HFFc6 (cell line): Measurements from ENCODE around the gene CLDN9. TPM values are rescaled to one million over a fixed set of nuclear protein-coding genes. Genes with fewer than 3 reads are reported as not detected.

Experiments
- DNase-seq: peaks from one replicate; pipeline ENCODE4 v3.0.0-alpha.2; 2018
- H3K27ac Mint-ChIP-seq: 2 replicates; pipeline ENCODE4 v1.8.0; 2020; ENCODE audit warnings: mild to moderate bottlenecking, mixed read lengths
- H3K27me3 Mint-ChIP-seq: 2 replicates; pipeline ENCODE4 v1.8.0; 2021; ENCODE audit warnings: mild to moderate bottlenecking, moderate library complexity, mixed read lengths; ENCODE audit not compliant: insufficient read depth
- H3K36me3 Mint-ChIP-seq: 2 replicates; pipeline ENCODE4 v1.8.0; 2021; ENCODE audit warnings: low read depth, mixed read lengths
- H3K4me1 Mint-ChIP-seq: 2 replicates; pipeline ENCODE4 v1.8.0; 2020; ENCODE audit warnings: low read depth, mixed read lengths
- H3K4me3 Mint-ChIP-seq: 2 replicates; pipeline ENCODE4 v1.8.0; 2020; ENCODE audit warnings: mild to moderate bottlenecking, moderate library complexity, mixed read lengths
- H3K9me3 Mint-ChIP-seq: 2 replicates; pipeline ENCODE4 v1.8.0; 2020; ENCODE audit warnings: mild to moderate bottlenecking, mixed read lengths
- total RNA-seq, 6 experiments: library from RNA; stranded (reverse); fragmentation: NEBNext Ultra II Directional; extraction: Animal tissue kit (Norgen Biotek cat#: 25700); gene quantifications; 2 replicates in 1 of 6; 3 replicates in 5 of 6; pipeline ENCODE4 v1.2.3, GENCODE V29; 2021
- TF ChIP-seq, protein P1 (sequence below): fragments of 200-600 bp; sonication (generic); IDR thresholded peaks from 2 replicates; pipeline ENCODE4 v1.5.0; 2021; ENCODE audit warnings: antibody characterized with exemption, mild to moderate bottlenecking

The CLDN9 gene
- total RNA-seq, 6 experiments from 2014 or later, result not detected

DNA sequence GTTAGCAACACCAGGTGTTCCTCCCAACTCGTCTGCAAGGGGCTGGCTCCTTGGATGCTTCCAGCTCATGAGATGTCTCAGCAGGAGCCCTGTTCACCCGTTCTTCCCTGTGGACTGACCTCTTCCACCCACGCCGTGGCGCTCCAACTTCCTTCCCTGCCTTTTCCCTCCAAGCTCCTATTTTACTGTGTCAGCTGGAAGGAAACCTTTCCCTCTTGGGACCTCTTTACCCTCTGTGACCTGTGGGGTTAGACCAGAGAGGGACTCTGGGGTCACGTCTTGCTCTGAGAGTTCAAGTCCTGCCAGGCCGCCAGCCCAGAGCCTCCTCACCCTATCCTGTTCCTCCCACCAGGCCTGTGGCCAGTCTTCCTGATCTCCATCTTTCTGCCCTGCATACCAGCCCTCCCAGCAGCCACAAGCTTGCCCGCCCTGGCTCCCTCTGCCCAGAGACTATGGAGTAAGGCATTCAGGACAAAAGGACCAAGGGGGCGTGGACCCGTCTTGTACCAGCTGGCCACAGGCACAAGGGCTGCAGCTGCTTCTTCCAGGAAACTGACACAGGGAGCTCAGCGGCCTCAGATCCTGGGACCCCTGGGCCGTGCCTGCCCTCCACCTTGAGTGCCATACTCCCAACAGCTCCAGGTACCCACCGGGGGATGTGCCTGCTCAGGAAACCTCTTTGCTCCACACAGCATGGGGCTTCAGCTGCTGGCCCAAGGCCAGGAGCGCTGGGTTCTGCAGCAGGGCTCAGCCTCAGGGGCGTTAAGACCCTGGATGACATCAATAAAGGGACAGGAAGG lies 40.5 kb upstream of the CLDN9 start:
- Mint-ChIP-seq H3K27ac (no peak overlapping the region), H3K4me3 (no peak overlapping the region), H3K4me1 (peaks cover 8% of the 10 kb centered on the region; the same call in 1 of the 2 replicates), H3K36me3 (no peaks in the 10 kb centered on the region), H3K27me3 (peaks cover 9% of the 10 kb centered on the region), H3K9me3 (0 out of 2 replicates have a peak, but pooled peaks cover 6% of the 10 kb centered on the region)
- no peak for DNase-seq
- TF ChIP-seq, protein P1, sequence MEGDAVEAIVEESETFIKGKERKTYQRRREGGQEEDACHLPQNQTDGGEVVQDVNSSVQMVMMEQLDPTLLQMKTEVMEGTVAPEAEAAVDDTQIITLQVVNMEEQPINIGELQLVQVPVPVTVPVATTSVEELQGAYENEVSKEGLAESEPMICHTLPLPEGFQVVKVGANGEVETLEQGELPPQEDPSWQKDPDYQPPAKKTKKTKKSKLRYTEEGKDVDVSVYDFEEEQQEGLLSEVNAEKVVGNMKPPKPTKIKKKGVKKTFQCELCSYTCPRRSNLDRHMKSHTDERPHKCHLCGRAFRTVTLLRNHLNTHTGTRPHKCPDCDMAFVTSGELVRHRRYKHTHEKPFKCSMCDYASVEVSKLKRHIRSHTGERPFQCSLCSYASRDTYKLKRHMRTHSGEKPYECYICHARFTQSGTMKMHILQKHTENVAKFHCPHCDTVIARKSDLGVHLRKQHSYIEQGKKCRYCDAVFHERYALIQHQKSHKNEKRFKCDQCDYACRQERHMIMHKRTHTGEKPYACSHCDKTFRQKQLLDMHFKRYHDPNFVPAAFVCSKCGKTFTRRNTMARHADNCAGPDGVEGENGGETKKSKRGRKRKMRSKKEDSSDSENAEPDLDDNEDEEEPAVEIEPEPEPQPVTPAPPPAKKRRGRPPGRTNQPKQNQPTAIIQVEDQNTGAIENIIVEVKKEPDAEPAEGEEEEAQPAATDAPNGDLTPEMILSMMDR, result no peak

DNA sequence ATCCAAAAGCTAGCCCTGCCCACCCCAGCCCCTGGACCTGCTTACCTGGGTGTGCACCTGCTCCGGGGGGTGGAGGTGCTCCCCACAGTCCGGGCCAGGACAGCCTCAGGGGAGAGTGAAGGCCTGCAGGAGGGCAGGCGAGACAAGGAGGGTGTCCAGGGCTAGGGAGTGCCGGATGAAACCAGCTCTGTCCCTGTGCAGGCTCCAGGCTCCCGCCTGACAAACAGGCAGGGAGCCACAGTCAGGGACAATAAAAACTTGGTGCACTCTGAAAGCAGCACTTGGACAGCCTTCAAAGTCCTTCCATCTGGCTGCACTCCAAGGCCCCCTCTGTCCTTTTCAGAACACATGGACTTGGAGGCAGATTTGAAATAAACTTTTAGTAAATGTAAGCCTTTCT lies 39.6 kb upstream of the CLDN9 start:
- DNase-seq, result no peak
- TF ChIP-seq, protein P1, result no peak
- H3K27me3 Mint-ChIP-seq, result peaks cover 8% of the 10 kb centered on the region
- H3K27ac Mint-ChIP-seq, result no peak overlapping the region
- 0 out of 2 replicates have a peak, but pooled peaks cover 3% of the 10 kb centered on the region for H3K9me3 Mint-ChIP-seq
- peaks cover 8% of the 10 kb centered on the region; the same call in 1 of the 2 replicates for H3K4me1 Mint-ChIP-seq
- no peak overlapping the region for H3K4me3 Mint-ChIP-seq
- no peaks in the 10 kb centered on the region for H3K36me3 Mint-ChIP-seq

DNA sequence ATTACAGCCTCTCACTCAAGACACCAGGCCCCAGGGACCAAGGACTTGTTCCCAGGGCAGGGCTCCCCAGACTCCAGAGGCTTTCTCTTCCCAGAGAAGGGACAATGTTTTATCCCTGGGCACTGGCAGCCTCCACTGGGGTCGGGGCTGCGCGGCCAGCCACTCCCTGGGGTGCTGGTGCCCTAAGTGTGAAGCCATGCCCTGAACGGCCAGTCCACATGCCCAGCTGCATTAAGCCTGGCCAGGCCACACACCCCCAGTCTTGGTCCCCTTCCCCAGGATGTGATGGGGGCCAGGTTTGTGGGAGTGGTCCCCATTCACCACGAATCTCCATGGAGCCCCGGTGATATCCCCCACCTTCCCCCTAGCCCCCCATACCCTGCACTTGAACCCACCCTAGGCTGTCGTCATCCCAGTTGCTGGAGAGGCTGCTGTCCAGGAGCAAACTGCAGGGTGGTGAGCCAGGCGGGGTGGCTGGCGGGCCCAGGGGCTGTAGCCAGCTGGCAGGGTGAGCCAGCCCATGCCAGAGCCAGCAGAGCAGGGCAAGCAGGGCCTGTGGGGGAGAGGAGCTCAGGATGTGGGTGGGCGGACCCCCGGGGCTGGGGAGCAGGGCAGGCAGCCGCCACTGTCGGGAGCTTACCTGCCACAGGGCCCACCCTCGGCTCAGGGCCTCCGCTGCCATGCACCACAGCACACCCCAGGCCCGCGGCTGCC lies 39.0 kb upstream of the CLDN9 start:
- peaks cover 8% of the 10 kb centered on the region; the same call in 1 of the 2 replicates for H3K4me1 Mint-ChIP-seq
- H3K27ac Mint-ChIP-seq, result no peak overlapping the region
- H3K9me3 Mint-ChIP-seq, result no peaks in the 10 kb centered on the region
- peaks cover 3% of the 10 kb centered on the region for H3K27me3 Mint-ChIP-seq
- no peak for DNase-seq
- H3K4me3 Mint-ChIP-seq, result no peak overlapping the region
- no peaks in the 10 kb centered on the region for H3K36me3 Mint-ChIP-seq
- TF ChIP-seq, protein P1, result no peak

DNA sequence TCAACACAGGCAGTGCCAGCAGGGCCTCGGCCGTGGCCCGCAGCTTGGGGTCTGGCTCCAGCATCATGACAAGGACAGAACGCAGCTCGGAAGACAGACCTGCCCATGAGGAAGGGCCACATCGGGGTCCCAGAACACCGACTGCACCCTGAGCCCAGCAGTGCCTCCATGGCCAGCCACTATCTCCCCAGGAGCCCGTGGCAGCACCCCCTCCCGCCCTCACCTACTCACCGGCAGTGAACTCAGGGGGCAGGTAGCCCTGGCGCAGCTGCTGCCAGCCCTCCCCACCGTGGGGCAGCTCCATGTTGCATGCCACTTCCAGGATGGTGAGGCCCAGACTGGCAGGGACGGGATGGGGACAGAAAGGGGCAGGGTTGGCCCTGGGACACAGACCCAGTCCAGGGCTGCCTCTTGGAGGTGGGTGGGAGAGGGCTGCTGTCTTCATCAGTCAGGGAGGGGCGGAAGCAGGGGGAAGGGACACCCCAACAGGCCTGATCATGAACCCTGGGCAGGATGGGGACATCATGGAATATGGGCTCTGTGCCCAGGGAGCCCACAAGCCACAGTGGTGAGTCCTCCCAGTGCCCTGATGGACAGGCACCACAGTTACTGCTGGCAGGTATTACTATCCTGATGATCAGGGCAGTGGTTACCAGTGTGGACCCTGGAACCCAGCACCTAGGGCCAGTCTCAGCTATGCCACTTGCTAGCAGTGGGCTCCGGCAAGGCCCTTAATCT lies 38.2 kb upstream of the CLDN9 start:
- Mint-ChIP-seq H3K27ac (no peak overlapping the region), H3K4me1 (peaks cover 8% of the 10 kb centered on the region; the same call in 1 of the 2 replicates), H3K36me3 (no peaks in the 10 kb centered on the region), H3K27me3 (peaks cover 3% of the 10 kb centered on the region), H3K4me3 (no peak overlapping the region), H3K9me3 (no peaks in the 10 kb centered on the region)
- TF ChIP-seq, protein P1, result no peak
- no peak for DNase-seq

DNA sequence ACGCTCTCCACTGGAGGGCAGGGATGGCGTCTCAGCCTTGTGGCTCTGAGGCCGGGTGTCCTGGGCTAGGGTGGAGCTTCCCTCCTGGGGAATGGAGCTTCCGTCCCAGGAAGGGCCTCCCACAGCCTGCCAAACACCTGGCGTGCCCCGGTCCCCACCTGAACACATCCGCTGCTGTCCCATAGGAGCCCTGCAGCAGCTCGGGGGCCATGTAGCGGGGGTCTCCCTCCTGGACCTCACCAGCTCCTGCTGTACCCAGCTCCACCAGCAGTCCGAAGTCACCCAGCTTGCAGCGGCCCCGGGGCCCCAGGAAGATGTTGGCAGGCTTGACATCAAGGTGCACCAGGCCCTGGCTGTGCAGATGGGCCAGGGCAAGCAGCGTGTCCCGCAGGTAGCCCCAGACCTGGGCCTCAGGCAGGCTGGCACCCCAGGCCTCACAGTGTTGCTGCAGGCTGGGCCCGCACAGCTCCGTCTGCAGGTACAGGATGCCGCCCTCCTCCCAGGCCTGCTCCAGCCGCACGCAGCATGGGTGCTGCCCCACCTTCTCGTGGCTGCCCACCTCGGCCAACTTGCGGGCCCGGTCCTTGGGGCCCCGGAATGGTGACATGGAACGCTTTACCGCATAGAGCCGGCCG lies 37.4 kb upstream of the CLDN9 start:
- no peak overlapping the region for H3K27ac Mint-ChIP-seq
- no peaks in the 10 kb centered on the region for H3K9me3 Mint-ChIP-seq
- peaks cover 5% of the 10 kb centered on the region for H3K27me3 Mint-ChIP-seq
- H3K4me3 Mint-ChIP-seq, result no peak overlapping the region
- TF ChIP-seq, protein P1, result no peak
- peaks cover 8% of the 10 kb centered on the region; the same call in 1 of the 2 replicates for H3K4me1 Mint-ChIP-seq
- no peaks in the 10 kb centered on the region for H3K36me3 Mint-ChIP-seq
- no peak for DNase-seq
